GM12872 (cell line): Measurements from ENCODE around the gene MAL.
A peak's percentile ranks its signal among the peaks of the same experiment; 100 is the strongest.

Source experiments
- TF ChIP-seq, protein P1 (sequence below): IDR thresholded peaks from 3 replicates; pipeline ENCODE4 v1.5.1; 2011; ENCODE audit warnings: low read depth, mild to moderate bottlenecking, low read length, moderate library complexity; ENCODE audit not compliant: insufficient read depth

Gene MAL

GRCh38 chr2:95049683-95049955 is 24.1 kb downstream of the MAL start:
- TF ChIP-seq, protein P1, sequence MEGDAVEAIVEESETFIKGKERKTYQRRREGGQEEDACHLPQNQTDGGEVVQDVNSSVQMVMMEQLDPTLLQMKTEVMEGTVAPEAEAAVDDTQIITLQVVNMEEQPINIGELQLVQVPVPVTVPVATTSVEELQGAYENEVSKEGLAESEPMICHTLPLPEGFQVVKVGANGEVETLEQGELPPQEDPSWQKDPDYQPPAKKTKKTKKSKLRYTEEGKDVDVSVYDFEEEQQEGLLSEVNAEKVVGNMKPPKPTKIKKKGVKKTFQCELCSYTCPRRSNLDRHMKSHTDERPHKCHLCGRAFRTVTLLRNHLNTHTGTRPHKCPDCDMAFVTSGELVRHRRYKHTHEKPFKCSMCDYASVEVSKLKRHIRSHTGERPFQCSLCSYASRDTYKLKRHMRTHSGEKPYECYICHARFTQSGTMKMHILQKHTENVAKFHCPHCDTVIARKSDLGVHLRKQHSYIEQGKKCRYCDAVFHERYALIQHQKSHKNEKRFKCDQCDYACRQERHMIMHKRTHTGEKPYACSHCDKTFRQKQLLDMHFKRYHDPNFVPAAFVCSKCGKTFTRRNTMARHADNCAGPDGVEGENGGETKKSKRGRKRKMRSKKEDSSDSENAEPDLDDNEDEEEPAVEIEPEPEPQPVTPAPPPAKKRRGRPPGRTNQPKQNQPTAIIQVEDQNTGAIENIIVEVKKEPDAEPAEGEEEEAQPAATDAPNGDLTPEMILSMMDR, result no peak

- TF ChIP-seq, protein P1, result no peak
Measured at GRCh38 chr2:95049961-95050360, 24.5 kb downstream of the MAL start.

DNA sequence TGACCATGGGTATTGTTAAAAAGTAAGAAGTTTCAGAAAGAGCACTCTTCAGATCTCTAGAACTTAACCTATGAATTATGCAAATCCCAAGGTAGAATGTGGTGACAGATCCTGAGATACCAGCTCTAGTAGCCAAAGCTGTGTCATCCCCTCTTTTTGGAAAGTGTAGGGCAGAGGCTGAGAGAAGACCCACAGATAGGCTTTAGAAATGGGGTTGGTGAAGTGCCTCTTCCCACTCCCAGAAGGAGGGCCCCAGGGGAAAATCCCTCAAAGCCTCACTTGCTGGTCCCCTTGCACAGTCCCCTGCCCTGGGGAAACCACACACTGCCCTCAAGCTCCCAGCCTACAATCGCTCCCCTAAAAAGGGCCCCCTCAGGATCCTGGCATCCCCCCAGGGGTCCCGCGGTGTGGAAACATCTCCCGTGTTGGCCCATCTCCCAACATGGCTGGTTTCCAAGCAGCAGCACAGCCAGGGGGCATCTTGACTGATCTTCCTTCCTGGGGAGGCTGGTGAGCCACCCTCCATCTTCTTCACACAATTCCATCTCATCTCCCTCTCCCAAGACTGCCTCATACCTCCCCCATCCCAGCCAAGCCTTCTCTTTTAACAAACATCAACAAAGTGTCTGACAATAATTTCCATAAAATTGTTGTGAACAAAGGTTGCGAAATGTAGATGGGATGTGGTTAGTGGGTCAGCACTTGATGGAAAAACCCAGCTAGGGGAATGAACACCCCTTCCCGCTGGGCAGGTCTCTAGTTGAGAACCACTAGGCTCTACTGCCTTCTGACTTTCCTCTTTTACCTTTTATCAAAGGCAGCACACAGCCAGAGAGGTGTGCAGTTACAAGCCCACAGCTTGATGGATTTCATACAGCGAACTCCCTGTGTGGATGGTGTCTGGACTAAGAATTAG is 25.1 kb downstream of the MAL start:
- TF ChIP-seq, protein P1, result no peak

DNA sequence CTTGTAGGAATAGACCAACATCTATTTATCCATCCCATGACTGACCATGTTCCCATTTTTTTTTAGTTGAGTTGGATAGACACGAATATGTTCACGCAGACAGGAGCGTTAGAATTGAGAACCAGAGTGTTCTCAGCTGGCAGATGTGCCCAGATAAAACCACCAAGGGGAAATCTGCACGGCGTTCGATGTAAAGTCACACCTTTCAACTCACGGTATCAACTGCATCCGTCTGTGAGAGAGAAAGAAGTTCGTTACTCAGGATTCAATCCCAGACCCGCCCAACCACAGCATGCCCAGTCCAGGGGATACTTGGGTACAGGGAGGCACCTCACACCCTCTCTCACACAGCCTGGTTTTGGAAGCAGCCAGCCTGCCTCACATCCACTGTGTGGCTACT is 26.1 kb downstream of the MAL start:
- TF ChIP-seq, protein P1, result no peak

DNA sequence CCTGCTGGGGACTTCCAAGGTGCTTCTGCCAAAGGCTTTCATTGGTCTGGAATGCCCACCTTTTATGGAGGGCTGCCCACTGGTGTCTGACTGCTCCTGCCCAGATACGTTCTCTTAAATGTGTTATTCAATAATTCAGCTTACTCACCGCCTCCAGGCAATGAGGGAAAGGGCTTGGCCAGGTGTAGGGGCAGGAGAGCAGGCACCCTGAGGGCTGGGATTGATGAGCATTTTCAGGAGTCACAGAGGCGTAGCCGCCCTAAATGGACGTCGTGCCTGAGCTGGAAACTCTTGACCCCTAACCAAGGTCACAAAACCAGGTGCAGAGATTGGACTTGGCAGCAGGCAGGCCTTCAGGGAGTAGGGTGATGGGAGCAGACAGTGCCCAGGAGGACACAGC is 26.8 kb downstream of the MAL start:
- TF ChIP-seq, protein P1, result no peak

DNA sequence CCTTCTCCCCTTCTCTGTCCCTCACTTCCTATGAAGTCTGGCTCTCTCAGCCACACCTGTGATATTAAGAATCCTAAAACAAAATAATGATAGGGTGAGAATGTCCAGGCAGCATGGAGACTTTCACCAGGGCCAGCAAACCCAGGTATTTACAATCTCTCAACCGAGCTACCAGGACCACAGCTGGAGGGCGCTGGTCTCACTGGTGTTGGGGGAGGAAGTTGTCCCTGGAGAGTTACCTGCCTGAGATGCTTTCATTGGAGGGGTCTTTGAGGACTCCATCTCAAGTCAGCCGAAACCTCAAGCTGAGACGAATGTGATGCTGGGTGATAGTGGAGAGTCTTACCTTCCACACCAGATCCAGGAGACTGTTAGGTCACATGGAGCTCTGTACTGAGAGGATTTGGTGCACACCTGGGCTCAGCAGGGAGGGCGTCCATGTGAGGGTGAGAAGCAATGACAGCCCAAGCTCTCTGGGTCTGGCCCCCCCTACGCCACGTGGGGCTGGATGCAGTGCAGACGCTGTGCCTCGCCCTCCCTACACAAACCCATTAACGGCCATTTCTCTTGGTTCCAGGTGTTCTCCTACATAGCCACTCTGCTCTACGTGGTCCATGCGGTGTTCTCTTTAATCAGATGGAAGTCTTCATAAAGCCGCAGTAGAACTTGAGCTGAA is 27.4 kb downstream of the MAL start:
- TF ChIP-seq, protein P1, result no peak

GRCh38 chr2:95053543-95053942 is 28.0 kb downstream of the MAL start:
- TF ChIP-seq, protein P1, result peak; percentile 29; the same call in 1 of the 3 replicates
